Osteoblast (primary cell): Measurements from ENCODE around the gene GLIS2. TPM values are rescaled to one million over a fixed set of nuclear protein-coding genes. Genes with fewer than 3 reads are reported as not detected.

Experiments
- DNase-seq: peaks from one replicate; pipeline ENCODE4 v3.0.0; 2011; ENCODE audit warnings: low spot score, mixed read lengths; ENCODE audit not compliant: insufficient read length; ENCODE audit errors: missing footprints
- H2AFZ ChIP-seq: 2 replicates; pipeline ENCODE4 v1.6.0; 2011; ENCODE audit warnings: mild to moderate bottlenecking, low read length
- H3K27ac ChIP-seq: 2 replicates; pipeline ENCODE4 v1.5.1; 2011; ENCODE audit warnings: mild to moderate bottlenecking, low read depth, low read length, moderate library complexity
- H3K27me3 ChIP-seq: 2 replicates; pipeline ENCODE4 v1.6.0; 2012; ENCODE audit warnings: mild to moderate bottlenecking, control low read depth, inconsistent platforms, low read length, moderate library complexity; ENCODE audit not compliant: insufficient read depth
- H3K36me3 ChIP-seq: 2 replicates; pipeline ENCODE4 v1.5.1; 2011; ENCODE audit warnings: mild to moderate bottlenecking, low read length, control low read depth, moderate library complexity; ENCODE audit not compliant: insufficient read depth
- H3K4me1 ChIP-seq: 2 replicates; pipeline ENCODE4 v1.5.1; 2011; ENCODE audit warnings: mild to moderate bottlenecking, low read length, control low read depth, moderate library complexity; ENCODE audit not compliant: insufficient read depth
- H3K4me2 ChIP-seq: 2 replicates; pipeline ENCODE4 v1.6.0; 2011; ENCODE audit warnings: mild to moderate bottlenecking, low read length; ENCODE audit not compliant: insufficient read depth
- H3K4me3 ChIP-seq: fragments of 200-600 bp; sonication (generic); 3 replicates; pipeline ENCODE4 v1.5.1; 2012; ENCODE audit warnings: mild to moderate bottlenecking, low read length, inconsistent platforms; ENCODE audit not compliant: insufficient read depth
- H3K79me2 ChIP-seq: 2 replicates; pipeline ENCODE4 v1.6.0; 2012; ENCODE audit warnings: mild to moderate bottlenecking, low read length, control low read depth, inconsistent platforms; ENCODE audit not compliant: insufficient read depth
- H3K9me3 ChIP-seq: 2 replicates; pipeline ENCODE4 v1.5.1; 2011; ENCODE audit warnings: low read depth, low read length, control low read depth
- H4K20me1 ChIP-seq: 2 replicates; pipeline ENCODE4 v1.6.0; 2012; ENCODE audit warnings: mild to moderate bottlenecking, low read length, control low read depth; ENCODE audit not compliant: insufficient read depth
- CTCF ChIP-seq: IDR thresholded peaks from 2 replicates; pipeline ENCODE4 v1.5.1; 2011; ENCODE audit warnings: mild to moderate bottlenecking, low read depth, low read length, moderate library complexity; ENCODE audit errors: extremely low read depth
- total RNA-seq: library from RNA; depleted of rRNA; stranded (reverse); fragments of >200 nt; gene quantifications from 2 replicates; pipeline ENCODE4 v1.2.3, GENCODE V29; 2012

The GLIS2 gene
- total RNA-seq, 1 donor = 5.4 TPM

GRCh38 chr16:4314532-4315185 lies 1.2 kb upstream of the GLIS2 start:
- DNase-seq = peak; percentile 93
- no peaks in the 10 kb centered on the region for H3K9me3 ChIP-seq
- no peaks in the 10 kb centered on the region for H3K27me3 ChIP-seq
- H3K4me3 ChIP-seq = peak overlapping the region; percentile 77
- H4K20me1 ChIP-seq = peaks cover 33% of the 10 kb centered on the region
- H2AFZ ChIP-seq = peak overlapping the region; percentile 81
- TF ChIP-seq CTCF = no peak
- peaks cover 33% of the 10 kb centered on the region for H3K4me1 ChIP-seq
- H3K4me2 ChIP-seq = peak overlapping the region; percentile 83
- H3K79me2 ChIP-seq = peaks cover 34% of the 10 kb centered on the region
- peak overlapping the region; percentile 21 for H3K27ac ChIP-seq
- H3K36me3 ChIP-seq = no peaks in the 10 kb centered on the region

- no peaks in the 10 kb centered on the region for H3K27me3 ChIP-seq
- peak; percentile 94 for DNase-seq
- peak overlapping the region; percentile 89 for H3K4me3 ChIP-seq
- H3K27ac ChIP-seq = peak overlapping the region; percentile 48
- H3K4me2 ChIP-seq = peak overlapping the region; percentile 85
- no peaks in the 10 kb centered on the region for H3K9me3 ChIP-seq
- H3K36me3 ChIP-seq = no peaks in the 10 kb centered on the region
- H4K20me1 ChIP-seq = peaks cover 48% of the 10 kb centered on the region
- no peak overlapping the region for H2AFZ ChIP-seq
- peaks cover 40% of the 10 kb centered on the region for H3K4me1 ChIP-seq
- H3K79me2 ChIP-seq = peaks cover 50% of the 10 kb centered on the region
- TF ChIP-seq CTCF = no peak
These were observed 419 bp downstream of the GLIS2 start for GRCh38 chr16:4316108-4316863.

- H3K4me3 ChIP-seq = peak overlapping the region; percentile 89
- H3K27me3 ChIP-seq = no peaks in the 10 kb centered on the region
- TF ChIP-seq CTCF = no peak
- H3K27ac ChIP-seq = peak overlapping the region; percentile 48
- no peak overlapping the region for H2AFZ ChIP-seq
- H3K4me2 ChIP-seq = peak overlapping the region; percentile 85
- H3K9me3 ChIP-seq = no peaks in the 10 kb centered on the region
- H3K79me2 ChIP-seq = peaks cover 58% of the 10 kb centered on the region
- peak; percentile 97 for DNase-seq
- H4K20me1 ChIP-seq = peaks cover 54% of the 10 kb centered on the region
- H3K36me3 ChIP-seq = no peaks in the 10 kb centered on the region
- H3K4me1 ChIP-seq = peaks cover 40% of the 10 kb centered on the region
These were observed 1.1 kb downstream of the GLIS2 start for GRCh38 chr16:4316864-4317531.
